ENCODE results near the gene GAREM1. TPM values are rescaled to one million over a fixed set of nuclear protein-coding genes. Genes with fewer than 3 reads are reported as not detected.

Gene GAREM1
- total RNA-seq, 6 donors from 2014 or later, result 8.1 to 21.0 (median 13.7) TPM

GRCh38 chr18:32439241-32439640 is 31.4 kb downstream of the GAREM1 start:
- 52 to 56% methylated on average over 2 of the region's 2 CpGs for WGBS, 2 donors
- Histone ChIP-seq H3K9me3 (no peaks in the 10 kb centered on the region), H3K27ac (no peak overlapping the region), H3K36me3 (no peaks in the 10 kb centered on the region), H3K4me1 (peaks cover 0 to 8% (median 5%) of the 10 kb centered on the region in 4 donors), H3K27me3 (no peaks in the 10 kb centered on the region), H3K4me3 (no peak overlapping the region)
- no peak for DNase-seq
- no peak for ATAC-seq (ENCODE audit: low FRiP score in 2 of 2)
- TF ChIP-seq POLR2A (IDR thresholded peaks at IDR 0.05) (no peak), CTCF (IDR thresholded peaks at IDR 0.05) (no peak), POLR2AphosphoS5 (IDR thresholded peaks at IDR 0.05) (no peak), EP300 (IDR thresholded peaks at IDR 0.05) (no peak)

- no peak overlapping the region for H3K27ac ChIP-seq
- DNase-seq, result no peak
- H3K4me1 ChIP-seq, result peaks cover 0 to 8% (median 5%) of the 10 kb centered on the region in 4 donors
- WGBS, 2 donors, result 56 to 73% methylated on average over 8 of the region's 8 CpGs
- H3K4me3 ChIP-seq, result no peak overlapping the region
- TF ChIP-seq POLR2AphosphoS5 (IDR thresholded peaks at IDR 0.05) (no peak), CTCF (IDR thresholded peaks at IDR 0.05) (no peak), EP300 (IDR thresholded peaks at IDR 0.05) (no peak), POLR2A (IDR thresholded peaks at IDR 0.05) (no peak)
- no peaks in the 10 kb centered on the region for H3K36me3 ChIP-seq
- no peaks in the 10 kb centered on the region for H3K27me3 ChIP-seq
- no peaks in the 10 kb centered on the region for H3K9me3 ChIP-seq
- ATAC-seq (ENCODE audit: low FRiP score in 2 of 2), result no peak
Observed at GRCh38 chr18:32438173-32438572, 32.5 kb downstream of the GAREM1 start.

- TF ChIP-seq EP300 (IDR thresholded peaks at IDR 0.05) (no peak), CTCF (IDR thresholded peaks at IDR 0.05) (no peak), POLR2A (IDR thresholded peaks at IDR 0.05) (no peak), POLR2AphosphoS5 (IDR thresholded peaks at IDR 0.05) (no peak)
- Histone ChIP-seq H3K36me3 (no peaks in the 10 kb centered on the region), H3K27me3 (no peaks in the 10 kb centered on the region), H3K4me3 (no peak overlapping the region), H3K9me3 (no peaks in the 10 kb centered on the region), H3K27ac (no peak overlapping the region), H3K4me1 (peaks cover 0 to 8% (median 5%) of the 10 kb centered on the region in 4 donors)
- no peak for DNase-seq
- ATAC-seq (ENCODE audit: low FRiP score in 2 of 2), result no peak
- 56 to 67% methylated on average over 7 of the region's 7 CpGs for WGBS, 2 donors
Observed at GRCh38 chr18:32437100-32437834, 33.4 kb downstream of the GAREM1 start.

GRCh38 chr18:32435631-32436500 is 34.8 kb downstream of the GAREM1 start:
- Histone ChIP-seq H3K9me3 (no peaks in the 10 kb centered on the region), H3K27me3 (no peaks in the 10 kb centered on the region), H3K27ac (peak overlapping the region in 1 of 4 donors; percentile 2), H3K4me3 (no peak overlapping the region), H3K36me3 (no peaks in the 10 kb centered on the region), H3K4me1 (peaks cover 0 to 7% (median 3%) of the 10 kb centered on the region in 4 donors)
- TF ChIP-seq POLR2AphosphoS5 (IDR thresholded peaks at IDR 0.05) (no peak), CTCF (IDR thresholded peaks at IDR 0.05) (no peak), EP300 (IDR thresholded peaks at IDR 0.05) (peak in 1 of 4 donors; percentile 17), POLR2A (IDR thresholded peaks at IDR 0.05) (no peak)
- DNase-seq (peak in 1 of 2 donors; percentile 41), ATAC-seq (ENCODE audit: low FRiP score in 2 of 2) (peak; percentile 29 to 69)
- WGBS, 2 donors, result 63% methylated on average over 5 of the region's 5 CpGs

All from upper lobe of left lung (tissue), 6 donors.